A549 (cell line): ENCODE results near the gene TFCP2.

ENCODE experiments used
- E2F6 ChIP-seq: IDR thresholded peaks from 2 replicates; pipeline ENCODE4 v1.6.1; 2012; ENCODE audit warnings: low read depth, borderline replicate concordance
- EHMT2 ChIP-seq: fragments of 200-600 bp; sonication (generic); IDR thresholded peaks from 2 replicates; pipeline ENCODE4 v1.6.1; 2016; ENCODE audit warnings: antibody characterized with exemption, low read depth, mild to moderate bottlenecking, moderate library complexity
- EP300 ChIP-seq, 2 experiments: fragments of >200 bp; sonication (Bioruptor Twin); formaldehyde crosslinking; IDR thresholded peaks; 2 replicates in 1 of 2; 3 replicates in 1 of 2; pipeline ENCODE4 v1.6.1; 2016 to 2017
- HMGXB4 ChIP-seq: fragments of 250-450 bp; sonication (Bioruptor Pico); IDR thresholded peaks from 2 replicates; pipeline ENCODE4 v1.5.0; 2021; ENCODE audit warnings: mild to moderate bottlenecking, moderate library complexity, borderline replicate concordance
- JUNB ChIP-seq: fragments of >200 bp; sonication (Bioruptor Twin); formaldehyde crosslinking; IDR thresholded peaks from 2 replicates; pipeline ENCODE4 v1.6.1; 2016
- MAX ChIP-seq: IDR thresholded peaks from 2 replicates; pipeline ENCODE4 v1.6.1; 2012
- MAZ ChIP-seq: fragments of 150-350 bp; IDR thresholded peaks from 2 replicates; pipeline ENCODE4 v1.6.1; 2014; ENCODE audit warnings: antibody characterized with exemption, low read depth, low read length, borderline replicate concordance
- RAD21 ChIP-seq, 2 experiments: fragments of >200 bp in 1 of 2; sonication (Bioruptor Twin) in 1 of 2; formaldehyde crosslinking in 1 of 2; IDR thresholded peaks in 1 of 2; conservative IDR thresholded peaks in 1 of 2; 2 replicates in 1 of 2; 3 replicates in 1 of 2; pipeline ENCODE4 v1.6.1; 2012 to 2018; ENCODE audit warnings: inconsistent platforms in 1 of 2
- ZFP36 ChIP-seq: fragments of 450-650 bp; IDR thresholded peaks from 2 replicates; pipeline ENCODE4 v1.6.1; 2014; ENCODE audit warnings: borderline replicate concordance; ENCODE audit not compliant: partially characterized antibody
- TF ChIP-seq, protein P1 (sequence below): fragments of >200 bp; sonication (Bioruptor Twin); formaldehyde crosslinking; IDR thresholded peaks from 3 replicates; pipeline ENCODE4 v1.5.1; 2016

DNA sequence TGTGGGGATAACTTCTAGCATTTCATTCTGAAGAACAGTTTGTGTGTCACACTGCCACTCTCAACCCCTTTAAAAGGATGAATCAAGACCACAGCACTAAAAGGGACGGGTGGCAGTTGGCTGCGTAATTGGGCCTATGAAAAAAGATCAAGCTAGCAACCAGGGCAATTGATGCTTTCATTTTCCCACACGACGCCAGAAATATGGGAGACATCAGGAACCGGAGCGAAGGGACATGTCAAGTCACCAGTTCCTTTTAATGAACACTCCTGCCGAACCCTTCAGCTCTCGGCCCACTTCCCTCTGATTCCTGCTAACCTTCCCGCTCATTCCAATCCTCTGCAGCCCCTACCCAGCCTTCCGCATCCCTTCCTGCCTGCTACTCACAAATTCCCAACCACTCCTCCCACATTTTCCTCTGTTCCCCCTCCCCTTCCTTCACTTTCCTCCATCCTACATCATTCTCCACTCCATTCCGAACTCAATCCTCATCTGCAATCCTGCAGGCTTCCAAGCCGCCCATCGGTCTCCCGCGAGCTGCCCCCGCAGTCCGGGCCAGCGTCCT lies 90.3 kb downstream of the TFCP2 start:
- no peak for TF ChIP-seq EP300 (IDR thresholded peaks at IDR 0.05)
- no peak for TF ChIP-seq HMGXB4 (CRISPR knock-in tag)
- TF ChIP-seq, protein P1, sequence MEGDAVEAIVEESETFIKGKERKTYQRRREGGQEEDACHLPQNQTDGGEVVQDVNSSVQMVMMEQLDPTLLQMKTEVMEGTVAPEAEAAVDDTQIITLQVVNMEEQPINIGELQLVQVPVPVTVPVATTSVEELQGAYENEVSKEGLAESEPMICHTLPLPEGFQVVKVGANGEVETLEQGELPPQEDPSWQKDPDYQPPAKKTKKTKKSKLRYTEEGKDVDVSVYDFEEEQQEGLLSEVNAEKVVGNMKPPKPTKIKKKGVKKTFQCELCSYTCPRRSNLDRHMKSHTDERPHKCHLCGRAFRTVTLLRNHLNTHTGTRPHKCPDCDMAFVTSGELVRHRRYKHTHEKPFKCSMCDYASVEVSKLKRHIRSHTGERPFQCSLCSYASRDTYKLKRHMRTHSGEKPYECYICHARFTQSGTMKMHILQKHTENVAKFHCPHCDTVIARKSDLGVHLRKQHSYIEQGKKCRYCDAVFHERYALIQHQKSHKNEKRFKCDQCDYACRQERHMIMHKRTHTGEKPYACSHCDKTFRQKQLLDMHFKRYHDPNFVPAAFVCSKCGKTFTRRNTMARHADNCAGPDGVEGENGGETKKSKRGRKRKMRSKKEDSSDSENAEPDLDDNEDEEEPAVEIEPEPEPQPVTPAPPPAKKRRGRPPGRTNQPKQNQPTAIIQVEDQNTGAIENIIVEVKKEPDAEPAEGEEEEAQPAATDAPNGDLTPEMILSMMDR, result no peak
- no peak for TF ChIP-seq ZFP36
- TF ChIP-seq MAZ, result no peak
- TF ChIP-seq MAX, result no peak
- no peak for TF ChIP-seq RAD21 (conservative IDR thresholded peaks at IDR 0.05 in 1 of 2, IDR thresholded peaks at IDR 0.05 in 1 of 2)
- TF ChIP-seq JUNB, result no peak
- TF ChIP-seq E2F6, result no peak
- TF ChIP-seq EHMT2, result no peak
